Measurements from ENCODE around the gene GUCA1A. TPM values are rescaled to one million over a fixed set of nuclear protein-coding genes. Genes with fewer than 3 reads are reported as not detected.

Gene GUCA1A
- total RNA-seq (2022; extraction: Qiagen RNA extraction), result not detected in 5 replicates

DNA sequence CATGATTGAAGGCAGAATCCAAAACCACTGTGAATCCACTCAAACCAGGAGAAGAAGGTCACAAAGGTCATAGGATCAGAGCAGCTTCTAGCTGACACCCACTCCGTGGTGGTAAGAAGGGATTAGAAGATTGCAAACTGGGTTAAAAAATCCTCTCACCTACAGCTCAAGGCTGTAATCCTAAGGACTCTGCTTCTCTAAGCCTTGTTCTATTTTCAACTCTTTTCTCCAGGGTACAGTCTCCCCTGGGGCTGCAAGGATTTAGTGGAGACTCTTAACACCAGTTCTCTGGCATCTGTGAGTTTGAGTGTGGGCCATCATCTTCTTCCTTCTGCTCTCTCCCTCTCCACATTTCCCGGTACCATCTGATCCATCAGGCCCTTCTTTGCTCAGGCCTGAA is at the start of gene GUCA1A:
GUCA1A (plus strand) TSS at position 264 of the 400 bp plus-strand sequence. CDS start 250 bp downstream, outside the sequence.

DNA sequence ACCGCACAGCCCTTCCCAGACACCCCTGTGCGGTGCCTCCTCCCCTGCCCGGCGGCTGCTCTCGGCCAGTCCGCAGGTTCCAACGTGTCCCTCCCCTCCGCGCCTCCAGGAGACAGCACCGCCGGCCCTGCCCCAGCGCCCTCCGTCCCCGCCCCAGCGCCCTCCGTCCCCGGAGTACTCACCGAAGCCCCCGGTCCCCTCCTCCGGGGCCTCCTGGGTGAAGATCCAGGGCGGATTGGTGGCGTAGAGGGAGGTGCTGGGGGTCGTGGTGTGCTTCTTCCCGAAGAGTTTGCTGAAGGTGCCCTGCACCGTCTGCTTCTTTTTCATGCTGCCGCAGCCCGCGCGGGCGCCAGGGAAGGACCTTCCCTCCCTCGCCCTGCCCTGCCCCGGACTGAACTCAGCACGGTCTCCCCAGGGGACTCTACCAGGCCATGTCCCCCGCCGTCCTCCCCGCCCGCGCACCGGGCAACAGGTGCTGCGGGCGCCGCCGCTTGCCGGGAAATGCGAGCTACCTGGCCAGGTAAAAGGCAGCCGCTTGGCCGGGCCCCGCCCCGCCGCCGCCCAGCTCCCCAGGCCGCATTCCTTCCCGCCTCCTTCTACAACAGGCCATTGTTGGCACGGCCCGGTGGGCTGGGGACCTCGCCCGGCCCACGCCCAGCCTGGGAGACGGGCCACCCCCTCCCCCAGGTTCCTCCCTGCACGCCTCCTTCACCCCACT is 30.9 kb upstream of the GUCA1A start, which contains the start of gene C6orf132:
C6orf132 (minus strand) TSS at position 503 of the 718 bp plus-strand sequence; CDS start at position 327, 176 bp downstream.

DNA sequence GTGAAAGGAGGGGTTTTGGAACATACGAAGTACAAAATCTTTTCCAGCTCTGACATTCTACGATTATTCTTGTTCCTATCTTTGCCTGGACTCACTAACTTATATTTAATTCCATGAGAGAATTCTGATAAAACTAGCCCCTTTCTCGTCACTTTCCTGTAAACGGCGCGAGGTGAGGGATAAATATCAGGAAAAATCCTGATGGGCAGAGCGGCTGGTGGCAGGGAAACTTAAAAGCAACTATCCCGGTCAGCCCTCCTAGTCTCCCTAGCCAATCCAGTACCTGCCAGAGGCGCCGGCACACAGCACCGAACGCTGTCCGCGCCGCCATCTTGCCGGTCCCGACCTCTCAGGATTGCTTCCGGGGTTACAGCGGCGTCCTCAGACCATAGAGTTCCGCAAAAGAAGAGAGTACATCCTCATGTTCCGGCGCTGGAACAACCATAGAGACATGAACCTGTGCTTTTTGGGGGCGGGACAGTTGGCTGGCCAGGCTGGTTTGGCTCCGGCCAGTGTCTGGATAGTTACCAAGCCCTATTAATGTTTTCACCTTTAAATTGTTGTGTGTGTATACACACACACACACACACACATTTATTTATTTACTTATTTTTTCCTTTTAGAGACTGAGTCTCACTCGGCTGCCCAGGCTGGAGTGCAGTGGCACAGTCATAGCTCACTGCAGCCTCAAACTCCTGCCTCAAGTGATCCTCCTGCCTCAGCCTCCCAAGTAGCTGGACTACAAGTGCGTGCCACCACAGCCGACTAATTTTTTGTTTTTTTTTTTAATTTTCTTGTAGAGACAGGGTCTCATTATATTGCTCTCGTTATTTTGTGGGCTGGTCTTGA is 44.6 kb downstream of the GUCA1A start, which contains the start of gene MRPS10:
MRPS10 (minus strand) TSS at position 343 of the 849 bp plus-strand sequence; CDS start at position 331, 12 bp downstream.

Other genes starting within 250 kb of the GUCA1A start
- gene CCND3, start 231.6 kb upstream of the GUCA1A start, total RNA-seq (2022; extraction: Qiagen RNA extraction), result 121 to 173 TPM (median 155 TPM) in 5 replicates
- gene TAF8, start 122.8 kb upstream of the GUCA1A start, total RNA-seq (2022; extraction: Qiagen RNA extraction), result 10.9 to 15.6 TPM (median 13.1 TPM) in 5 replicates
- 2.7 to 3.3 TPM (median 3.1 TPM) in 5 replicates for gene C6orf132, start 30.7 kb upstream of the GUCA1A start, total RNA-seq (2022; extraction: Qiagen RNA extraction)
- gene GUCA1B, start 21.6 kb downstream of the GUCA1A start, total RNA-seq (2022; extraction: Qiagen RNA extraction), result 0.39 to 0.66 TPM (median 0.45 TPM) in 5 replicates
- gene MRPS10, start 44.5 kb downstream of the GUCA1A start, total RNA-seq (2022; extraction: Qiagen RNA extraction), result 33.8 to 38.3 TPM (median 36.0 TPM) in 5 replicates